GM12892 (cell line): ENCODE measurements around the gene PUS10.

Experiments
- POLR2A ChIP-seq: IDR thresholded peaks from 2 replicates; pipeline ENCODE4 v1.6.1; 2011; ENCODE audit warnings: low read depth, low read length, control low read depth
- POLR2AphosphoS5 ChIP-seq: IDR thresholded peaks from 2 replicates; pipeline ENCODE4 v1.6.1; 2011; ENCODE audit warnings: low read depth, low read length, control low read depth
- TAF1 ChIP-seq: IDR thresholded peaks from 2 replicates; pipeline ENCODE4 v1.6.1; 2011; ENCODE audit warnings: low read depth, mild to moderate bottlenecking, control low read depth, low read length, borderline replicate concordance

- TF ChIP-seq POLR2A, result no peak
- no peak for TF ChIP-seq POLR2AphosphoS5
- no peak for TF ChIP-seq TAF1
Observed at GRCh38 chr2:60938301-60938700, 79.8 kb downstream of the PUS10 start.
